Measurements from ENCODE around the gene CEP128.

Gene CEP128

DNA sequence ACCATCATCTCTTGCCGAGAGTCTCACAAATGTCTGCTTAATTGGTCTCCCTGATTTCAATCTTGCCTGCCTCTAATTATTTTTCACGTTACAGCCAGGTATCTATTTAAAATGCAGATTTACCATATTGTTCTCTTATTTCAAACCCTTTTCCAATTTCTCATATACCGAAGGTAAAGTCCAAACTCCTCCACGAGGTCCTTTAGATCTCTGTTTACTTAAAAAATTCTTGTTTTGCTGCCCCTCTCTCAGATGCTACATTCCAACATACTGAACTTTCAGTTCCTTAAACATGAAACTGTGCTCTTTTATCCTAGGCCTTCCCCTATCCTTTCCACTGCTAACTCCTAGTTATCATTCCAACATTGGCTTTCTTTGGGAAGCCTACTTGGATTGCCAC is 363.9 kb downstream of the CEP128 start:
- H3K36me3 ChIP-seq (replicated peaks), result no peaks in the 10 kb centered on the region
- no peak for DNase-seq
- in situ Hi-C loops (cut with HindIII; ENCODE audit: low pct_ligation_motif_present, low sequenced_read_pairs), result no loop called here
- TF ChIP-seq, protein P1, sequence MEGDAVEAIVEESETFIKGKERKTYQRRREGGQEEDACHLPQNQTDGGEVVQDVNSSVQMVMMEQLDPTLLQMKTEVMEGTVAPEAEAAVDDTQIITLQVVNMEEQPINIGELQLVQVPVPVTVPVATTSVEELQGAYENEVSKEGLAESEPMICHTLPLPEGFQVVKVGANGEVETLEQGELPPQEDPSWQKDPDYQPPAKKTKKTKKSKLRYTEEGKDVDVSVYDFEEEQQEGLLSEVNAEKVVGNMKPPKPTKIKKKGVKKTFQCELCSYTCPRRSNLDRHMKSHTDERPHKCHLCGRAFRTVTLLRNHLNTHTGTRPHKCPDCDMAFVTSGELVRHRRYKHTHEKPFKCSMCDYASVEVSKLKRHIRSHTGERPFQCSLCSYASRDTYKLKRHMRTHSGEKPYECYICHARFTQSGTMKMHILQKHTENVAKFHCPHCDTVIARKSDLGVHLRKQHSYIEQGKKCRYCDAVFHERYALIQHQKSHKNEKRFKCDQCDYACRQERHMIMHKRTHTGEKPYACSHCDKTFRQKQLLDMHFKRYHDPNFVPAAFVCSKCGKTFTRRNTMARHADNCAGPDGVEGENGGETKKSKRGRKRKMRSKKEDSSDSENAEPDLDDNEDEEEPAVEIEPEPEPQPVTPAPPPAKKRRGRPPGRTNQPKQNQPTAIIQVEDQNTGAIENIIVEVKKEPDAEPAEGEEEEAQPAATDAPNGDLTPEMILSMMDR (IDR thresholded peaks at IDR 0.05; ENCODE audit: low read depth, low read length, missing control alignments), result no peak
- H3K27me3 ChIP-seq (replicated peaks), result no peaks in the 10 kb centered on the region
- no peak overlapping the region for H3K27ac ChIP-seq
- no peak overlapping the region for H3K4me3 ChIP-seq (ENCODE audit: low read depth, low read length)

DNA sequence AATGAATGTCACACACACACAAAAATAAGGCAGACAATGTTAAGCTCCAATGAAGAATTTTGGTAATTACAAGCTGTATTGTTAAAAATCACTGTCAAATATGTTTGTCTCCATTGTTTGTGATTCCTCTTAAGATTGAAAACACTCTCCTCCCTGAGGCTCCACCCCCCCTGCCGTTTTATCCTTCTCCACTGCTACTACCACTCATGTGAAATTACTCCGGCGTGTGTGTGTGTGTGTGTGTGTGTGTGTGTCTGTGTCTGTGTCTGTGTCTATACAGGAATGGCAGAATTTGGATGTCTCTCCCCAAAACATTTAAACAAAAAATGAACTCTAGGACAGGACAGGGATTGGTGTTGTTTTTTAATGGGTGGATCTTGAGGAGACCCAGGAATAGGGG is 365.1 kb downstream of the CEP128 start:
- in situ Hi-C loops (cut with HindIII; ENCODE audit: low pct_ligation_motif_present, low sequenced_read_pairs), result no loop called here
- Histone ChIP-seq H3K27me3 (replicated peaks) (no peaks in the 10 kb centered on the region), H3K36me3 (replicated peaks) (no peaks in the 10 kb centered on the region), H3K27ac (no peak overlapping the region), H3K4me3 (ENCODE audit: low read depth, low read length) (no peak overlapping the region)
- TF ChIP-seq, protein P1 (IDR thresholded peaks at IDR 0.05; ENCODE audit: low read depth, low read length, missing control alignments), result no peak
- no peak for DNase-seq

DNA sequence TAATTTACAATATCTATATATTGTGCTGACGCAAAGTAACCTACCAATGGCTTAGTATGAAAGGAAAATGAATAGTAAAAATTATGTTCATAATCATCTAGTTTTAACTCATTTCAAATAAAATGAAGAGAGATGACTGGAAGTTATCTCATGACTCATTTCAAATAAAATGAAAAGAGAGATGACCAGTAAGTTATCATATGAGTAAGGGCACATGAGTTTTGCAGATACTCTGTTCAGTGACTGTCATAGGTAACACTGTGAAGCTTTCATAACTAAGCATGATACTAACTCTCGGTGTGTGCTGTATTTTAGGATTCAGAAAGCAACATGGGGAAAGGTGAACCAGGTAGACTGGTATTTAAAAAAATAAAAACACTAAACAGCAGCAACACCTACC is 365.8 kb downstream of the CEP128 start:
- H3K36me3 ChIP-seq (replicated peaks), result no peaks in the 10 kb centered on the region
- H3K27me3 ChIP-seq (replicated peaks), result no peaks in the 10 kb centered on the region
- in situ Hi-C loops (cut with HindIII; ENCODE audit: low pct_ligation_motif_present, low sequenced_read_pairs), result no loop called here
- no peak overlapping the region for H3K4me3 ChIP-seq (ENCODE audit: low read depth, low read length)
- H3K27ac ChIP-seq, result no peak overlapping the region
- DNase-seq, result no peak
- TF ChIP-seq, protein P1 (IDR thresholded peaks at IDR 0.05; ENCODE audit: low read depth, low read length, missing control alignments), result no peak

DNA sequence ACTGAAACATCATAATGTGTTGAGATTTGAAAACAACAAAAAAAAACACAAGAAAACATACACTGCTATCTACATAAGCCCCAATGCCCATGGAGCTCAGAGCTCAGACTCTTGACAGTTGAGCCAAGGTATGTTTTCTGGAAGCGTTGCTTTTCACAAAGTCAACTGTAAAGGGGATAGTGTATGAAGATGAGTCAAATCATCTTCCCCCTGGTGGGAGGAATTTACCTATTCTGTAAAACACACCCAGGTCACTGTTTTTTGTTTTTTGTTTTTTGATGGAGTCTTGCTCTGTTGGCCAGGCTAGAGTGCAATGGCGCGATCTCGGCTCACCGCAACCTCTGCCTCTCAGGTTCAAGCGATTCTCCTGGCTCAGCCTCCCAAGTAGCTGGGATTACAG is 368.9 kb downstream of the CEP128 start:
- no peaks in the 10 kb centered on the region for H3K36me3 ChIP-seq (replicated peaks)
- no peaks in the 10 kb centered on the region for H3K27me3 ChIP-seq (replicated peaks)
- H3K4me3 ChIP-seq (ENCODE audit: low read depth, low read length), result no peak overlapping the region
- TF ChIP-seq, protein P1 (IDR thresholded peaks at IDR 0.05; ENCODE audit: low read depth, low read length, missing control alignments), result no peak
- in situ Hi-C loops (cut with HindIII; ENCODE audit: low pct_ligation_motif_present, low sequenced_read_pairs), result no loop called here
- H3K27ac ChIP-seq, result no peak overlapping the region
- no peak for DNase-seq

DNA sequence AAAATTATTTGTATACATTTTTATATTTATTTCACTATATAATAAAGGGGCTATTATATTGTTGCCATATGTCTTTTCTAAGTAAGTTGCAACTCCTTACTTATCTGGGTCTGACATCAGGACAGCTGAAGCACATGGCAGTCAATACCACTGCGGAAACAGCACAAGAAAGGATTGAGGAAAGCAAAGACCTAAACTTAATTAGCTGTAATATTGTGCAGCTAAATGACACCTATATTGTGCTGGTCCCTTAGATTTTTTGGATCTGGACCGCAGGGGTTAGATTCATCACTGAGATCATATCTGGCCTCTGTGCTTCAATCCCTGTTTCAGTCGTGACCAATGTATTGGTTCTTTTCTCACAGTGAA is 370.6 kb downstream of the CEP128 start:
- DNase-seq, result no peak
- in situ Hi-C loops (cut with HindIII; ENCODE audit: low pct_ligation_motif_present, low sequenced_read_pairs), result no loop called here
- Histone ChIP-seq H3K27ac (no peak overlapping the region), H3K36me3 (replicated peaks) (no peaks in the 10 kb centered on the region), H3K27me3 (replicated peaks) (no peaks in the 10 kb centered on the region), H3K4me3 (ENCODE audit: low read depth, low read length) (no peak overlapping the region)
- TF ChIP-seq, protein P1 (IDR thresholded peaks at IDR 0.05; ENCODE audit: low read depth, low read length, missing control alignments), result no peak

DNA sequence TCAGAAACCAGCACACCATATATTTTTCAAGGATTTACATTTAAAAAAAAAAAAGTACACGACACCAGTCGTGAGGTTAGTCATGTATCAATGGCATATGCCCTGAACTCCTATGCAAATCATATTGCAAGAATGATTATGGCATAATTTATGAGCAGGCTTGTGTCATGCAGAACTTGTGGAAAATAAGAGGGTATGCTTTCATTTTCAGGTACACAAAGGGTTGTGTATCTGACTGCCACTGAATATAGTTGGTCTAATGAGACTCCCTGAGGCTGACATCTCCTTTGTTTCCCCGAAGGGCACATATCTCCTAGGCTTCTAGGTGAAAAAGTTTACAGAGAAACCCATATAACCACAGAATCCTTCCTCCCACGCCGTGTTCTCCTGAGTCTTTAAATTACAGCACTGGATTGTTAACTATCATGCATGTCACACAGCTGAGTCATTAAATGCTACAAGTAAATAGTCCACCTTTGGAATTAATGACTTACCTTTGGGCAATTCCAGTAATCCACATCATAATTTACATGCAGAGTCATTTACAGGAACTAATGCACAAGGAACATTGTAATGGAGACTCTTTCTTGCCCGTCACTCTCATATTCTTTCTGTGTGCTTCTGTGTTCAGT is 373.5 kb downstream of the CEP128 start:
- Histone ChIP-seq H3K27me3 (replicated peaks) (no peaks in the 10 kb centered on the region), H3K27ac (no peak overlapping the region), H3K36me3 (replicated peaks) (no peaks in the 10 kb centered on the region), H3K4me3 (ENCODE audit: low read depth, low read length) (no peak overlapping the region)
- DNase-seq, result no peak
- in situ Hi-C loops (cut with HindIII; ENCODE audit: low pct_ligation_motif_present, low sequenced_read_pairs), result no loop called here
- TF ChIP-seq, protein P1 (IDR thresholded peaks at IDR 0.05; ENCODE audit: low read depth, low read length, missing control alignments), result no peak

All from brain microvascular endothelial cell (primary cell).